Measurements from ENCODE around the gene SLC30A3. TPM values are rescaled to one million over a fixed set of nuclear protein-coding genes. Genes with fewer than 3 reads are reported as not detected.
A peak's percentile ranks its signal among the peaks of the same experiment; 100 is the strongest.

Gene SLC30A3
- total and polyA plus RNA-seq, 2 of the 13 experiments (the other 11 are each of a cell fraction or from before 2014, with no cell fraction given), result 0.38 to 0.79 TPM

DNA sequence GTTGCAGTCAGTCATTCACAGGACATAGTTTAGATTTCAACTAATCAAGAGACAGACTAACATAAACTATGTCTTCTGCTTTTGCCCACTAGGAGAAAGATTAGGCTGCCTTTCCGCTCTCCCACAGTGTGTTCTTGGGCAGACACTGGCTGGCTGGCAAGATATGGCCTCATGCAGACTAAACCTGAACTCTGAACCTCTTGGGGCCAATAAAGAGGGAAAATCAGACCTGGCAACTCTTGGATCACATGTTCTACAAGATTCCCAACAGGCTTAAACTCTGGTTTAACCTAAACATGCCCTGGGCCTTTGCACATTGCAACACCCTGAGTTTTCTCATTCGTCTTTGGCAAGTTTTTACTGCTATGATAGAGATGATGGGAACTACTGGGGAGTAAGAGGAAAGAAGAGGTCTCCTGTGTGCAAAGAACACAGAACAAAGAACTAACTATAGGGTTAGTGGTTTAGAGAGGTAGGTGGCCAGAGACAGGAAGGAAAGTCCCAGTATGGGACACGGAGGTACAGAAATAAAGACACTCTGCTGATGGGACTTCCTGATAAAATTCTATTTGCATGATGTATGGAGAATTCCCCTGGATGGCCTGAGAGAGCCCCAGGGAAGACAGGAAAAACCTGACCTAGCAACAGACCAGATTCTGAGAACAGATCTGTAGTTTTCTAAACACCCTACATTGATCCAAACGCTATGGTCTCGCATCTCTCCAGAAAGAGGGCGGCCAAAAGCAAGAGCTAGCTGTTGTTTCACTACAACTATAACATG is 53.0 kb downstream of the SLC30A3 start (continued):
- TF ChIP-seq LCORL (IDR thresholded peaks at IDR 0.05), result no peak
- TF ChIP-seq LCORL (CRISPR knock-in tag; IDR thresholded peaks at IDR 0.05), result 0 out of 2 replicates have a peak, but pooled peaks have one; percentile 21
- TF ChIP-seq, protein P1, sequence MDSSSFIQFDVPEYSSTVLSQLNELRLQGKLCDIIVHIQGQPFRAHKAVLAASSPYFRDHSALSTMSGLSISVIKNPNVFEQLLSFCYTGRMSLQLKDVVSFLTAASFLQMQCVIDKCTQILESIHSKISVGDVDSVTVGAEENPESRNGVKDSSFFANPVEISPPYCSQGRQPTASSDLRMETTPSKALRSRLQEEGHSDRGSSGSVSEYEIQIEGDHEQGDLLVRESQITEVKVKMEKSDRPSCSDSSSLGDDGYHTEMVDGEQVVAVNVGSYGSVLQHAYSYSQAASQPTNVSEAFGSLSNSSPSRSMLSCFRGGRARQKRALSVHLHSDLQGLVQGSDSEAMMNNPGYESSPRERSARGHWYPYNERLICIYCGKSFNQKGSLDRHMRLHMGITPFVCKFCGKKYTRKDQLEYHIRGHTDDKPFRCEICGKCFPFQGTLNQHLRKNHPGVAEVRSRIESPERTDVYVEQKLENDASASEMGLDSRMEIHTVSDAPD (CRISPR knock-in tag; IDR thresholded peaks at IDR 0.05), result peak; percentile 71; the same call in 1 of the 2 replicates
- TF ChIP-seq TARDBP (CRISPR knock-in tag; IDR thresholded peaks at IDR 0.05), result no peak; the same call in 1 of the 2 replicates
- TF ChIP-seq, protein P2, sequence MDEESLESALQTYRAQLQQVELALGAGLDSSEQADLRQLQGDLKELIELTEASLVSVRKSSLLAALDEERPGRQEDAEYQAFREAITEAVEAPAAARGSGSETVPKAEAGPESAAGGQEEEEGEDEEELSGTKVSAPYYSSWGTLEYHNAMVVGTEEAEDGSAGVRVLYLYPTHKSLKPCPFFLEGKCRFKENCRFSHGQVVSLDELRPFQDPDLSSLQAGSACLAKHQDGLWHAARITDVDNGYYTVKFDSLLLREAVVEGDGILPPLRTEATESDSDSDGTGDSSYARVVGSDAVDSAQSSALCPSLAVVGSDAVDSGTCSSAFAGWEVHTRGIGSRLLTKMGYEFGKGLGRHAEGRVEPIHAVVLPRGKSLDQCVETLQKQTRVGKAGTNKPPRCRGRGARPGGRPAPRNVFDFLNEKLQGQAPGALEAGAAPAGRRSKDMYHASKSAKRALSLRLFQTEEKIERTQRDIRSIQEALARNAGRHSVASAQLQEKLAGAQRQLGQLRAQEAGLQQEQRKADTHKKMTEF (CRISPR knock-in tag; IDR thresholded peaks at IDR 0.05), result 0 out of 2 replicates have a peak, but pooled peaks have one; percentile 32
- no peak for TF ChIP-seq ZNF232 (CRISPR knock-in tag; IDR thresholded peaks at IDR 0.05; ENCODE audit: borderline replicate concordance)
- TF ChIP-seq ZNF446 (CRISPR knock-in tag; IDR thresholded peaks at IDR 0.05), result no peak
- TF ChIP-seq, protein P3, sequence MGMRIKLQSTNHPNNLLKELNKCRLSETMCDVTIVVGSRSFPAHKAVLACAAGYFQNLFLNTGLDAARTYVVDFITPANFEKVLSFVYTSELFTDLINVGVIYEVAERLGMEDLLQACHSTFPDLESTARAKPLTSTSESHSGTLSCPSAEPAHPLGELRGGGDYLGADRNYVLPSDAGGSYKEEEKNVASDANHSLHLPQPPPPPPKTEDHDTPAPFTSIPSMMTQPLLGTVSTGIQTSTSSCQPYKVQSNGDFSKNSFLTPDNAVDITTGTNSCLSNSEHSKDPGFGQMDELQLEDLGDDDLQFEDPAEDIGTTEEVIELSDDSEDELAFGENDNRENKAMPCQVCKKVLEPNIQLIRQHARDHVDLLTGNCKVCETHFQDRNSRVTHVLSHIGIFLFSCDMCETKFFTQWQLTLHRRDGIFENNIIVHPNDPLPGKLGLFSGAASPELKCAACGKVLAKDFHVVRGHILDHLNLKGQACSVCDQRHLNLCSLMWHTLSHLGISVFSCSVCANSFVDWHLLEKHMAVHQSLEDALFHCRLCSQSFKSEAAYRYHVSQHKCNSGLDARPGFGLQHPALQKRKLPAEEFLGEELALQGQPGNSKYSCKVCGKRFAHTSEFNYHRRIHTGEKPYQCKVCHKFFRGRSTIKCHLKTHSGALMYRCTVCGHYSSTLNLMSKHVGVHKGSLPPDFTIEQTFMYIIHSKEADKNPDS (CRISPR knock-in tag; IDR thresholded peaks at IDR 0.05), result no peak
- TF ChIP-seq, protein P4, sequence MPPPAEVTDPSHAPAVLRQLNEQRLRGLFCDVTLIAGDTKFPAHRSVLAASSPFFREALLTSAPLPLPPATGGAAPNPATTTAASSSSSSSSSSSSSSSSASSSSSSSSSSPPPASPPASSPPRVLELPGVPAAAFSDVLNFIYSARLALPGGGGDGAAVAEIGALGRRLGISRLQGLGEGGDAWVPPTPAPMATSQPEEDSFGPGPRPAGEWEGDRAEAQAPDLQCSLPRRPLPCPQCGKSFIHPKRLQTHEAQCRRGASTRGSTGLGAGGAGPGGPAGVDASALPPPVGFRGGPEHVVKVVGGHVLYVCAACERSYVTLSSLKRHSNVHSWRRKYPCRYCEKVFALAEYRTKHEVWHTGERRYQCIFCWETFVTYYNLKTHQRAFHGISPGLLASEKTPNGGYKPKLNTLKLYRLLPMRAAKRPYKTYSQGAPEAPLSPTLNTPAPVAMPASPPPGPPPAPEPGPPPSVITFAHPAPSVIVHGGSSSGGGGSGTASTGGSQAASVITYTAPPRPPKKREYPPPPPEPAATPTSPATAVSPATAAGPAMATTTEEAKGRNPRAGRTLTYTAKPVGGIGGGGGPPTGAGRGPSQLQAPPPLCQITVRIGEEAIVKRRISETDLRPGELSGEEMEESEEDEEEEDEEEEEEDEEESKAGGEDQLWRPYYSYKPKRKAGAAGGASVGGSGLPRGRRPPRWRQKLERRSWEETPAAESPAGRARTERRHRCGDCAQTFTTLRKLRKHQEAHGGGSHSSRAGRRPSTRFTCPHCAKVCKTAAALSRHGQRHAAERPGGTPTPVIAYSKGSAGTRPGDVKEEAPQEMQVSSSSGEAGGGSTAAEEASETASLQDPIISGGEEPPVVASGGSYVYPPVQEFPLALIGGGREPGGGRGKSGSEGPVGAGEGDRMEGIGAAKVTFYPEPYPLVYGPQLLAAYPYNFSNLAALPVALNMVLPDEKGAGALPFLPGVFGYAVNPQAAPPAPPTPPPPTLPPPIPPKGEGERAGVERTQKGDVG (CRISPR knock-in tag; IDR thresholded peaks at IDR 0.05; ENCODE audit: borderline replicate concordance), result 0 out of 2 replicates have a peak, but pooled peaks have one; percentile 60
- TF ChIP-seq, protein P5, sequence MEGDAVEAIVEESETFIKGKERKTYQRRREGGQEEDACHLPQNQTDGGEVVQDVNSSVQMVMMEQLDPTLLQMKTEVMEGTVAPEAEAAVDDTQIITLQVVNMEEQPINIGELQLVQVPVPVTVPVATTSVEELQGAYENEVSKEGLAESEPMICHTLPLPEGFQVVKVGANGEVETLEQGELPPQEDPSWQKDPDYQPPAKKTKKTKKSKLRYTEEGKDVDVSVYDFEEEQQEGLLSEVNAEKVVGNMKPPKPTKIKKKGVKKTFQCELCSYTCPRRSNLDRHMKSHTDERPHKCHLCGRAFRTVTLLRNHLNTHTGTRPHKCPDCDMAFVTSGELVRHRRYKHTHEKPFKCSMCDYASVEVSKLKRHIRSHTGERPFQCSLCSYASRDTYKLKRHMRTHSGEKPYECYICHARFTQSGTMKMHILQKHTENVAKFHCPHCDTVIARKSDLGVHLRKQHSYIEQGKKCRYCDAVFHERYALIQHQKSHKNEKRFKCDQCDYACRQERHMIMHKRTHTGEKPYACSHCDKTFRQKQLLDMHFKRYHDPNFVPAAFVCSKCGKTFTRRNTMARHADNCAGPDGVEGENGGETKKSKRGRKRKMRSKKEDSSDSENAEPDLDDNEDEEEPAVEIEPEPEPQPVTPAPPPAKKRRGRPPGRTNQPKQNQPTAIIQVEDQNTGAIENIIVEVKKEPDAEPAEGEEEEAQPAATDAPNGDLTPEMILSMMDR (CRISPR knock-in tag; IDR thresholded peaks at IDR 0.05), result no peak
- 0 out of 2 replicates have a peak, but pooled peaks have one; percentile 34 for TF ChIP-seq ARNTL (CRISPR knock-in tag; IDR thresholded peaks at IDR 0.05)
- 0 out of 2 replicates have a peak, but pooled peaks have one; percentile 34 for TF ChIP-seq NCOA1 (CRISPR knock-in tag; IDR thresholded peaks at IDR 0.05)
- TF ChIP-seq ZNF660 (CRISPR knock-in tag; IDR thresholded peaks at IDR 0.05; ENCODE audit: borderline replicate concordance, low read depth), result no peak
- TF ChIP-seq, protein P6, sequence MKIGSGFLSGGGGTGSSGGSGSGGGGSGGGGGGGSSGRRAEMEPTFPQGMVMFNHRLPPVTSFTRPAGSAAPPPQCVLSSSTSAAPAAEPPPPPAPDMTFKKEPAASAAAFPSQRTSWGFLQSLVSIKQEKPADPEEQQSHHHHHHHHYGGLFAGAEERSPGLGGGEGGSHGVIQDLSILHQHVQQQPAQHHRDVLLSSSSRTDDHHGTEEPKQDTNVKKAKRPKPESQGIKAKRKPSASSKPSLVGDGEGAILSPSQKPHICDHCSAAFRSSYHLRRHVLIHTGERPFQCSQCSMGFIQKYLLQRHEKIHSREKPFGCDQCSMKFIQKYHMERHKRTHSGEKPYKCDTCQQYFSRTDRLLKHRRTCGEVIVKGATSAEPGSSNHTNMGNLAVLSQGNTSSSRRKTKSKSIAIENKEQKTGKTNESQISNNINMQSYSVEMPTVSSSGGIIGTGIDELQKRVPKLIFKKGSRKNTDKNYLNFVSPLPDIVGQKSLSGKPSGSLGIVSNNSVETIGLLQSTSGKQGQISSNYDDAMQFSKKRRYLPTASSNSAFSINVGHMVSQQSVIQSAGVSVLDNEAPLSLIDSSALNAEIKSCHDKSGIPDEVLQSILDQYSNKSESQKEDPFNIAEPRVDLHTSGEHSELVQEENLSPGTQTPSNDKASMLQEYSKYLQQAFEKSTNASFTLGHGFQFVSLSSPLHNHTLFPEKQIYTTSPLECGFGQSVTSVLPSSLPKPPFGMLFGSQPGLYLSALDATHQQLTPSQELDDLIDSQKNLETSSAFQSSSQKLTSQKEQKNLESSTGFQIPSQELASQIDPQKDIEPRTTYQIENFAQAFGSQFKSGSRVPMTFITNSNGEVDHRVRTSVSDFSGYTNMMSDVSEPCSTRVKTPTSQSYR (CRISPR knock-in tag; IDR thresholded peaks at IDR 0.05; ENCODE audit: borderline replicate concordance), result no peak
- no peak for TF ChIP-seq ISL2 (CRISPR knock-in tag; IDR thresholded peaks at IDR 0.05)
